GM23338 (cell line): ENCODE measurements around the gene OR5AU1. TPM values are rescaled to one million over a fixed set of nuclear protein-coding genes. Genes with fewer than 3 reads are reported as not detected.
A peak's percentile ranks its signal among the peaks of the same experiment; 100 is the strongest.

Experiments used
- ATAC-seq: fragments of 200-7000 bp; cut with Tn5 transposase; 3 replicates; pipeline ENCODE4 v1.9.1; 2020
- DNase-seq: peaks from one replicate; pipeline ENCODE4 v3.0.0-alpha.2; 2015; ENCODE audit warnings: low spot score
- H2AFZ ChIP-seq: fragments of 200-600 bp; sonication (generic); 2 replicates; pipeline ENCODE4 v1.8.0; 2016; ENCODE audit warnings: antibody characterized with exemption, mild to moderate bottlenecking, moderate library complexity
- H3F3A ChIP-seq: fragments of 200-600 bp; sonication (generic); replicated peaks from 2 replicates; pipeline ENCODE4 v1.8.0; 2017; ENCODE audit warnings: antibody characterized with exemption, mixed run types, low read depth
- H3K27ac ChIP-seq: fragments of 200-600 bp; sonication (generic); 2 replicates; pipeline ENCODE4 v1.6.1; 2016; ENCODE audit warnings: low read depth
- H3K27me3 ChIP-seq: fragments of 200-600 bp; sonication (generic); 2 replicates; pipeline ENCODE4 v1.8.0; 2016; ENCODE audit warnings: mild to moderate bottlenecking, mixed run types, moderate library complexity; ENCODE audit not compliant: insufficient read depth
- H3K36me3 ChIP-seq: fragments of 200-600 bp; sonication (generic); 2 replicates; pipeline ENCODE4 v1.8.0; 2016; ENCODE audit warnings: mild to moderate bottlenecking; ENCODE audit not compliant: insufficient read depth
- H3K4me1 ChIP-seq: fragments of 200-600 bp; sonication (generic); 2 replicates; pipeline ENCODE4 v1.8.0; 2016; ENCODE audit warnings: mild to moderate bottlenecking, moderate library complexity; ENCODE audit not compliant: insufficient read depth
- H3K4me2 ChIP-seq: fragments of 200-600 bp; sonication (generic); 2 replicates; pipeline ENCODE4 v1.7.1; 2017; ENCODE audit warnings: mixed run types
- H3K4me3 ChIP-seq: fragments of 200-600 bp; sonication (generic); 2 replicates; pipeline ENCODE4 v1.6.1; 2016; ENCODE audit warnings: mixed run types
- H3K79me2 ChIP-seq: fragments of 200-600 bp; sonication (generic); replicated peaks from 2 replicates; pipeline ENCODE4 v1.8.0; 2017; ENCODE audit warnings: mild to moderate bottlenecking; ENCODE audit not compliant: insufficient read depth
- H3K9me2 ChIP-seq: fragments of 200-600 bp; sonication (generic); 2 replicates; pipeline ENCODE4 v1.8.0; 2017; ENCODE audit not compliant: insufficient read depth
- H4K20me1 ChIP-seq: fragments of 200-600 bp; sonication (generic); replicated peaks from 2 replicates; pipeline ENCODE4 v1.8.0; 2017; ENCODE audit warnings: mild to moderate bottlenecking; ENCODE audit not compliant: insufficient read depth
- H3K27ac Mint-ChIP-seq: 2 replicates; pipeline ENCODE4 v1.8.0; 2020; ENCODE audit warnings: inconsistent platforms, mild to moderate bottlenecking, moderate library complexity, mixed read lengths
- H3K27me3 Mint-ChIP-seq: 3 replicates; pipeline ENCODE4 v1.8.0; 2022; ENCODE audit warnings: low read depth, mild to moderate bottlenecking, moderate library complexity, mixed read lengths, inconsistent platforms; ENCODE audit not compliant: insufficient read depth, poor library complexity
- H3K36me3 Mint-ChIP-seq: 3 replicates; pipeline ENCODE4 v1.8.0; 2021; ENCODE audit warnings: low read depth, mild to moderate bottlenecking, inconsistent platforms, moderate library complexity, mixed read lengths
- H3K4me1 Mint-ChIP-seq: 3 replicates; pipeline ENCODE4 v1.8.0; 2020; ENCODE audit warnings: mild to moderate bottlenecking, inconsistent platforms, mixed read lengths
- H3K4me3 Mint-ChIP-seq: 3 replicates; pipeline ENCODE4 v1.8.0; 2021; ENCODE audit warnings: moderate library complexity, mild to moderate bottlenecking, inconsistent platforms, mixed read lengths
- H3K9me3 Mint-ChIP-seq: 3 replicates; pipeline ENCODE4 v1.8.0; 2020; ENCODE audit warnings: moderate library complexity, mild to moderate bottlenecking, inconsistent platforms, mixed read lengths
- CREB1 ChIP-seq: fragments of 250-450 bp; sonication (Bioruptor Pico); IDR thresholded peaks from 2 replicates; pipeline ENCODE4 v1.5.0; 2020; ENCODE audit warnings: low read depth, mild to moderate bottlenecking, moderate library complexity
- EZH2 ChIP-seq: fragments of 200-600 bp; sonication (generic); IDR thresholded peaks from one replicate; pipeline ENCODE4 v1.8.0; 2017; ENCODE audit warnings: antibody characterized with exemption, mild to moderate bottlenecking, low read depth; ENCODE audit not compliant: unreplicated experiment
- EZH2phosphoT487 ChIP-seq: fragments of 200-600 bp; sonication (generic); IDR thresholded peaks from one replicate; pipeline ENCODE4 v1.8.1; 2018; ENCODE audit warnings: antibody characterized with exemption; ENCODE audit not compliant: unreplicated experiment
- JUNB ChIP-seq: IDR thresholded peaks from one replicate; pipeline ENCODE4 v1.6.1; 2016; ENCODE audit warnings: antibody characterized with exemption; ENCODE audit not compliant: unreplicated experiment
- POLR2AphosphoS5 ChIP-seq: IDR thresholded peaks from 2 replicates; pipeline ENCODE4 v1.6.1; 2016; ENCODE audit warnings: antibody characterized with exemption, low read depth
- STAT1 ChIP-seq: IDR thresholded peaks from one replicate; pipeline ENCODE4 v1.6.1; 2016; ENCODE audit warnings: antibody characterized with exemption; ENCODE audit not compliant: unreplicated experiment
- ZNF114 ChIP-seq: fragments of 250-450 bp; sonication (Bioruptor Pico); IDR thresholded peaks from 2 replicates; pipeline ENCODE4 v1.5.0; 2020; ENCODE audit warnings: mild to moderate bottlenecking, moderate library complexity
- ZNF331 ChIP-seq: fragments of 250-450 bp; sonication (Bioruptor Pico); IDR thresholded peaks from 2 replicates; pipeline ENCODE4 v1.5.0; 2020; ENCODE audit warnings: low read depth, mild to moderate bottlenecking, moderate library complexity
- polyA plus RNA-seq: library from polyadenylated mRNA; unstranded; fragments of >200 nt; fragmentation: Nextera tagmentation; extraction: Ambion mirVana; gene quantifications from 2 replicates; pipeline ENCODE4 v1.2.1, GENCODE V29; 2016
- total RNA-seq: library from RNA; depleted of rRNA; stranded (reverse); fragments of >200 nt; shearing (Covaris generic); gene quantifications from 2 replicates; pipeline ENCODE4 v1.2.3, GENCODE V29; 2014
- TF ChIP-seq, protein P1 (sequence below): IDR thresholded peaks from one replicate; pipeline ENCODE4 v1.6.1; 2018; ENCODE audit warnings: antibody characterized with exemption; ENCODE audit not compliant: unreplicated experiment
- TF ChIP-seq, protein P2 (sequence below), 2 experiments: fragments of 200-600 bp in 1 of 2; sonication (generic) in 1 of 2; conservative IDR thresholded peaks; 2 replicates each; pipeline versions ENCODE4 v1.5.1 to v1.6.1; 2016 to 2017; ENCODE audit warnings: antibody characterized with exemption in 2 of 2, low read depth in 2 of 2, mild to moderate bottlenecking in 2 of 2, moderate library complexity in 1 of 2
- TF ChIP-seq, protein P3 (sequence below): IDR thresholded peaks from 2 replicates; pipeline ENCODE4 v1.6.1; 2016; ENCODE audit warnings: antibody characterized with exemption

OR5AU1 gene
- total and polyA plus RNA-seq, 2 experiments from 2014 or later, result not detected

DNA sequence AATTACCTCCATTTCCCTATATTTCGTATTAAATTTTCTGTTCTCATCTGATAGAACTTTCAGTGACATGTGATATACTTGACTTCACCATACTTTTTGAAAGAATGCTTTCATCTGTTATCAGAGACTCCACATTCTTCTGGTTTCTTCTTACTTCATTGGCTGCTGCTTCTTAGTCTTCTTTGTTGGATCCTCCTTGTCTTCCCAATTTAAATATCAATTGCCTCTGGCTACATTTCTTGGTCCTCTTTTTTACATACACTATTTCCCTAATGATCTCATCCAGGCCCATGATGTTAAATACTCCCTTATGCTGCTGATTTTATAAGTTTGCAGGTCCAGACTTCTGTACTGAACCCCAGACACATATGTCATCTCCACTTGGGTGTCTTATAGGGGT is 22.0 kb downstream of the OR5AU1 start:
- Mint-ChIP-seq H3K4me3 (no peak overlapping the region; the same call in 2 of the 3 replicates), H3K9me3 (peaks cover 4% of the 10 kb centered on the region), H3K36me3 (peaks cover 4% of the 10 kb centered on the region; the same call in 2 of the 3 replicates), H3K27ac (no peak overlapping the region), H3K27me3 (no peaks in the 10 kb centered on the region), H3K4me1 (peaks cover 11% of the 10 kb centered on the region)
- no peak overlapping the region for H3K27ac ChIP-seq
- TF ChIP-seq CREB1 (CRISPR knock-in tag) (no peak), STAT1 (no peak), EZH2phosphoT487 (no peak), EZH2 (no peak), ZNF114 (CRISPR knock-in tag) (no peak), JUNB (no peak), POLR2AphosphoS5 (no peak)
- TF ChIP-seq, protein P1, sequence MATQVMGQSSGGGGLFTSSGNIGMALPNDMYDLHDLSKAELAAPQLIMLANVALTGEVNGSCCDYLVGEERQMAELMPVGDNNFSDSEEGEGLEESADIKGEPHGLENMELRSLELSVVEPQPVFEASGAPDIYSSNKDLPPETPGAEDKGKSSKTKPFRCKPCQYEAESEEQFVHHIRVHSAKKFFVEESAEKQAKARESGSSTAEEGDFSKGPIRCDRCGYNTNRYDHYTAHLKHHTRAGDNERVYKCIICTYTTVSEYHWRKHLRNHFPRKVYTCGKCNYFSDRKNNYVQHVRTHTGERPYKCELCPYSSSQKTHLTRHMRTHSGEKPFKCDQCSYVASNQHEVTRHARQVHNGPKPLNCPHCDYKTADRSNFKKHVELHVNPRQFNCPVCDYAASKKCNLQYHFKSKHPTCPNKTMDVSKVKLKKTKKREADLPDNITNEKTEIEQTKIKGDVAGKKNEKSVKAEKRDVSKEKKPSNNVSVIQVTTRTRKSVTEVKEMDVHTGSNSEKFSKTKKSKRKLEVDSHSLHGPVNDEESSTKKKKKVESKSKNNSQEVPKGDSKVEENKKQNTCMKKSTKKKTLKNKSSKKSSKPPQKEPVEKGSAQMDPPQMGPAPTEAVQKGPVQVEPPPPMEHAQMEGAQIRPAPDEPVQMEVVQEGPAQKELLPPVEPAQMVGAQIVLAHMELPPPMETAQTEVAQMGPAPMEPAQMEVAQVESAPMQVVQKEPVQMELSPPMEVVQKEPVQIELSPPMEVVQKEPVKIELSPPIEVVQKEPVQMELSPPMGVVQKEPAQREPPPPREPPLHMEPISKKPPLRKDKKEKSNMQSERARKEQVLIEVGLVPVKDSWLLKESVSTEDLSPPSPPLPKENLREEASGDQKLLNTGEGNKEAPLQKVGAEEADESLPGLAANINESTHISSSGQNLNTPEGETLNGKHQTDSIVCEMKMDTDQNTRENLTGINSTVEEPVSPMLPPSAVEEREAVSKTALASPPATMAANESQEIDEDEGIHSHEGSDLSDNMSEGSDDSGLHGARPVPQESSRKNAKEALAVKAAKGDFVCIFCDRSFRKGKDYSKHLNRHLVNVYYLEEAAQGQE, result no peak
- TF ChIP-seq, protein P2, sequence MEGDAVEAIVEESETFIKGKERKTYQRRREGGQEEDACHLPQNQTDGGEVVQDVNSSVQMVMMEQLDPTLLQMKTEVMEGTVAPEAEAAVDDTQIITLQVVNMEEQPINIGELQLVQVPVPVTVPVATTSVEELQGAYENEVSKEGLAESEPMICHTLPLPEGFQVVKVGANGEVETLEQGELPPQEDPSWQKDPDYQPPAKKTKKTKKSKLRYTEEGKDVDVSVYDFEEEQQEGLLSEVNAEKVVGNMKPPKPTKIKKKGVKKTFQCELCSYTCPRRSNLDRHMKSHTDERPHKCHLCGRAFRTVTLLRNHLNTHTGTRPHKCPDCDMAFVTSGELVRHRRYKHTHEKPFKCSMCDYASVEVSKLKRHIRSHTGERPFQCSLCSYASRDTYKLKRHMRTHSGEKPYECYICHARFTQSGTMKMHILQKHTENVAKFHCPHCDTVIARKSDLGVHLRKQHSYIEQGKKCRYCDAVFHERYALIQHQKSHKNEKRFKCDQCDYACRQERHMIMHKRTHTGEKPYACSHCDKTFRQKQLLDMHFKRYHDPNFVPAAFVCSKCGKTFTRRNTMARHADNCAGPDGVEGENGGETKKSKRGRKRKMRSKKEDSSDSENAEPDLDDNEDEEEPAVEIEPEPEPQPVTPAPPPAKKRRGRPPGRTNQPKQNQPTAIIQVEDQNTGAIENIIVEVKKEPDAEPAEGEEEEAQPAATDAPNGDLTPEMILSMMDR (conservative IDR thresholded peaks at IDR 0.05; ENCODE audit: low read depth in 2 of 2), result no peak
- TF ChIP-seq, protein P3, sequence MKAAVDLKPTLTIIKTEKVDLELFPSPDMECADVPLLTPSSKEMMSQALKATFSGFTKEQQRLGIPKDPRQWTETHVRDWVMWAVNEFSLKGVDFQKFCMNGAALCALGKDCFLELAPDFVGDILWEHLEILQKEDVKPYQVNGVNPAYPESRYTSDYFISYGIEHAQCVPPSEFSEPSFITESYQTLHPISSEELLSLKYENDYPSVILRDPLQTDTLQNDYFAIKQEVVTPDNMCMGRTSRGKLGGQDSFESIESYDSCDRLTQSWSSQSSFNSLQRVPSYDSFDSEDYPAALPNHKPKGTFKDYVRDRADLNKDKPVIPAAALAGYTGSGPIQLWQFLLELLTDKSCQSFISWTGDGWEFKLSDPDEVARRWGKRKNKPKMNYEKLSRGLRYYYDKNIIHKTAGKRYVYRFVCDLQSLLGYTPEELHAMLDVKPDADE, result no peak
- DNase-seq (peak; percentile 70), ATAC-seq (peak; percentile 64)
- no peaks in the 10 kb centered on the region for H3K79me2 ChIP-seq
- H3K9me2 ChIP-seq, result no peaks in the 10 kb centered on the region
- no peak overlapping the region for H3K4me2 ChIP-seq
- H2AFZ ChIP-seq, result no peak overlapping the region
- no peaks in the 10 kb centered on the region for H3K27me3 ChIP-seq
- peaks cover 10% of the 10 kb centered on the region for H3K4me1 ChIP-seq
- 0 out of 2 replicates have a peak, but pooled peaks cover 3% of the 10 kb centered on the region for H3K36me3 ChIP-seq
- no peak overlapping the region for H3K4me3 ChIP-seq
- H4K20me1 ChIP-seq, result no peaks in the 10 kb centered on the region
- H3F3A ChIP-seq, result no peaks in the 10 kb centered on the region

DNA sequence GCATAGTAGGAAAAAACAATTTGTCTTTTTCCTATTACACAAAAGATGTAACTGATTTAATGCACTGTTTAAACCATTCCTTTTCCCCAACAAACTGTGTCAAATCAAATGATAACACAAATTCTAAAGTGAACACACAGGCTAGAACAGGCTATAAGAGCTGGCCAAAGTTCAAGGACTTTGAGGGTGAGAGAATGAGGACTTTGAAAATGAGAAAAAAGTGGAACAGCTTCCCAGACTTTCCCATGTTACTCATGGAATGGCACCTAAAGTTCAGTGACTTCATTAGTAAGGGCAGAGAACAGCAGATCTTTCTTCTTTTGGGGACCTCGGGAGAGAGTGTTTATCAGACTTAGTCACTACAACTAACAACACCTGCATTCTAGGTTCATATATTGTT is 32.4 kb downstream of the OR5AU1 start:
- ATAC-seq (no peak), DNase-seq (no peak)
- no peaks in the 10 kb centered on the region for H3K4me1 ChIP-seq
- H3K27ac ChIP-seq, result no peak overlapping the region
- H3K27me3 ChIP-seq, result no peaks in the 10 kb centered on the region
- Mint-ChIP-seq H3K4me1 (no peaks in the 10 kb centered on the region), H3K36me3 (no peaks in the 10 kb centered on the region), H3K27me3 (peaks cover 3% of the 10 kb centered on the region), H3K27ac (no peak overlapping the region), H3K4me3 (no peak overlapping the region), H3K9me3 (no peaks in the 10 kb centered on the region)
- no peaks in the 10 kb centered on the region for H4K20me1 ChIP-seq
- H3K4me2 ChIP-seq, result no peak overlapping the region
- H2AFZ ChIP-seq, result no peak overlapping the region
- no peak overlapping the region for H3K4me3 ChIP-seq
- H3K36me3 ChIP-seq, result no peaks in the 10 kb centered on the region
- H3K79me2 ChIP-seq, result no peaks in the 10 kb centered on the region
- H3K9me2 ChIP-seq, result no peaks in the 10 kb centered on the region
- no peaks in the 10 kb centered on the region for H3F3A ChIP-seq
- no peak for TF ChIP-seq CREB1 (CRISPR knock-in tag)
- no peak for TF ChIP-seq EZH2phosphoT487
- no peak for TF ChIP-seq JUNB
- no peak for TF ChIP-seq ZNF331
